A673 (cell line): ENCODE data around the gene CENPA. TPM values are rescaled to one million over a fixed set of nuclear protein-coding genes. Genes with fewer than 3 reads are reported as not detected.
"Not testable (repeated sequence)": the region's sequence is repeated elsewhere in the genome, so short reads cannot be mapped to it uniquely, and the experiment has no call there.

Experiments used
- BruUV-seq: library from RNA; stranded (reverse); fragments of 400-500 nt; replicated peaks from 2 replicates; lab custom pipeline; 2021; lab: Mats Ljungman, UMichigan
- CTCF ChIA-PET: fragments of 300-600 bp; sonication (Branson Sonifier 250); formaldehyde crosslinking; loops from one replicate; lab custom pipeline; 2022; ENCODE audit warnings: antibody characterized with exemption; lab: Charles Lee
- POLR2A ChIA-PET: fragments of 300-600 bp; sonication (Branson Sonifier 250); formaldehyde crosslinking; loops from one replicate; lab custom pipeline; 2022; ENCODE audit warnings: antibody characterized with exemption; ENCODE audit not compliant: low non-redundant PET; lab: Charles Lee
- DNase-seq: peaks from one replicate; pipeline ENCODE4 v3.0.0-alpha.2; 2015; ENCODE audit warnings: low spot score
- H3K27ac ChIP-seq: fragments of 200-600 bp; sonication (generic); 2 replicates; pipeline ENCODE4 v1.5.1; 2016; ENCODE audit warnings: mixed run types, low read depth, mild to moderate bottlenecking, mixed read lengths, antibody characterized with exemption, low read length; ENCODE audit not compliant: poor library complexity, severe bottlenecking
- H3K27me3 ChIP-seq: fragments of 200-600 bp; sonication (generic); replicated peaks from 2 replicates; pipeline ENCODE4 v1.6.1; 2017; ENCODE audit warnings: mixed run types, low read depth, mild to moderate bottlenecking, mixed read lengths, antibody characterized with exemption, low read length; ENCODE audit not compliant: insufficient read depth, poor library complexity
- H3K36me3 ChIP-seq: fragments of 200-600 bp; sonication (generic); 2 replicates; pipeline ENCODE4 v1.6.1; 2016; ENCODE audit warnings: mixed run types, mild to moderate bottlenecking, mixed read lengths, antibody characterized with exemption, low read length; ENCODE audit not compliant: insufficient read depth, poor library complexity, severe bottlenecking
- H3K4me1 ChIP-seq: fragments of 200-600 bp; sonication (generic); 2 replicates; pipeline ENCODE4 v1.6.1; 2017; ENCODE audit warnings: mixed run types, mild to moderate bottlenecking, mixed read lengths, antibody characterized with exemption, low read length; ENCODE audit not compliant: insufficient read depth, poor library complexity, severe bottlenecking
- H3K4me3 ChIP-seq: fragments of 200-600 bp; sonication (generic); 2 replicates; pipeline ENCODE4 v1.5.1; 2016; ENCODE audit warnings: low read depth, mixed run types, mild to moderate bottlenecking, mixed read lengths, low read length; ENCODE audit not compliant: poor library complexity, severe bottlenecking
- H3K9me3 ChIP-seq: fragments of 200-600 bp; sonication (generic); 2 replicates; pipeline ENCODE4 v1.6.1; 2016; ENCODE audit warnings: mixed run types, low read depth, mild to moderate bottlenecking, mixed read lengths, antibody characterized with exemption, low read length; ENCODE audit not compliant: poor library complexity, severe bottlenecking
- CTCF ChIP-seq: fragments of 300-800, 200-600 bp; sonication (generic); conservative IDR thresholded peaks from 2 replicates; pipeline ENCODE4 v1.5.1; 2017; ENCODE audit warnings: low read depth, mild to moderate bottlenecking, antibody characterized with exemption, low read length, moderate library complexity, mixed read lengths
- EZH2 ChIP-seq: fragments of 200-600 bp; sonication (generic); IDR thresholded peaks from 2 replicates; pipeline ENCODE4 v1.6.1; 2017; ENCODE audit warnings: borderline replicate concordance, low read depth, mild to moderate bottlenecking, mixed read lengths, antibody characterized with exemption, low read length; ENCODE audit not compliant: poor library complexity, severe bottlenecking
- intact Hi-C: fragments of 100-400 bp; cut with micrococcal nuclease; formaldehyde crosslinking; loops from one replicate; pipeline ENCODE4 v1.10.0; 2022; ENCODE audit not compliant: unreplicated experiment
- total RNA-seq: library from RNA; stranded (reverse); gene quantifications from 2 replicates; pipeline ENCODE4 v1.2.3, GENCODE V29; 2021

CENPA gene
- total RNA-seq, 1 experiment from 2014 or later: 59.2 TPM

- no peak overlapping the region for H3K27ac ChIP-seq
- intact Hi-C loops: no loop called here
- no peaks in the 10 kb centered on the region for H3K4me1 ChIP-seq
- no peaks in the 10 kb centered on the region for H3K36me3 ChIP-seq
- ChIA-PET POLR2A (no interaction called here), CTCF (no interaction called here)
- no peaks in the 10 kb centered on the region for H3K27me3 ChIP-seq
- no peak for DNase-seq
- H3K9me3 ChIP-seq: no peaks in the 10 kb centered on the region
- H3K4me3 ChIP-seq: no peak overlapping the region
- BruUV-seq: no TSS peak
- TF ChIP-seq CTCF (no peak), EZH2 (no peak)
Observed at GRCh38 chr2:26811261-26811660, 25.4 kb downstream of the CENPA start.

- POLR2A ChIA-PET: no interaction called here
- H3K36me3 ChIP-seq: no peaks in the 10 kb centered on the region
- H3K27ac ChIP-seq: no peak overlapping the region
- TF ChIP-seq EZH2 (no peak), CTCF (no peak)
- H3K4me3 ChIP-seq: no peak overlapping the region
- no peaks in the 10 kb centered on the region for H3K4me1 ChIP-seq
- H3K27me3 ChIP-seq: no peaks in the 10 kb centered on the region
- no peaks in the 10 kb centered on the region for H3K9me3 ChIP-seq
- BruUV-seq: no TSS peak
- intact Hi-C loops: no loop called here
- CTCF ChIA-PET: no interaction called here
- DNase-seq: no peak
Observed at GRCh38 chr2:26811791-26812694, 26.2 kb downstream of the CENPA start.

GRCh38 chr2:26812731-26813130 is 26.9 kb downstream of the CENPA start:
- BruUV-seq: no TSS peak
- ChIA-PET CTCF (no interaction called here), POLR2A (no interaction called here)
- Histone ChIP-seq H3K9me3 (no peaks in the 10 kb centered on the region), H3K27me3 (no peaks in the 10 kb centered on the region), H3K27ac (no peak overlapping the region), H3K4me3 (no peak overlapping the region), H3K4me1 (no peaks in the 10 kb centered on the region), H3K36me3 (no peaks in the 10 kb centered on the region)
- DNase-seq: no peak
- intact Hi-C loops: no loop called here
- no peak for TF ChIP-seq EZH2
- TF ChIP-seq CTCF: no peak

- H3K4me3 ChIP-seq, H3K9me3 ChIP-seq, intact Hi-C loops, POLR2A ChIA-PET, BruUV-seq, DNase-seq, H3K4me1 ChIP-seq, CTCF ChIA-PET, H3K27me3 ChIP-seq, H3K27ac ChIP-seq, H3K36me3 ChIP-seq: not testable (repeated sequence)
Observed at GRCh38 chr2:26814072-26814765, 28.4 kb downstream of the CENPA start.
